ENCODE results near the gene SLC9A8. TPM values are rescaled to one million over a fixed set of nuclear protein-coding genes. Genes with fewer than 3 reads are reported as not detected.
"Not testable (repeated sequence)": the region's sequence is repeated elsewhere in the genome, so short reads cannot be mapped to it uniquely, and the experiment has no call there.

The SLC9A8 gene
- polyA plus RNA-seq, 1 experiment = 2.3 TPM

DNA sequence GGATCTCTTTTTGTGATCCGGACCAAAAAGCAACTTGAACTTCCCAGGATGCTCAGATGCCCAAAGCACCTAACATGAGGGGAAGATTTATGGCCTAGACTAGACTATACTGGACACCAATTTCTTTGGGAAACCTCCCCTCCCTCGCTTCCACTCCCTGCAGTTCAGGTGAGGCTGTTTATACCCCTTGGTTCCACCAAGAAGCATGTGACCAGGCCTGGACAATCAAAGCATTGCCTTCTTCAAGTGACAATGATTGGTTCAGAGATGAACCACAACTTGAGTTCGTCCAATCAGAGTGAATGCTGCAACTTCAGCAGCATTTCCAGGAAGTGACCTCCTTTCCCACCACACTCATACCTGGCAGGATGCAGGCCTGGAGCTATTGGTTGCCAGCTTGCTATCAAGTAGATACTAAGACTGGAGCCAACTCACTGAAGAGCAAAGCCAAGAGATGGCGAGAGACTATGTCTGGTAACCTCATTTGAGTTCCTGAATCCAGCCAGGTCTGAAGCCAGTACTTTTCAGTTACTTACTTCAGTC lies 45.6 kb upstream of the SLC9A8 start:
- POLR2A ChIA-PET = no interaction called here
- Histone ChIP-seq H3K9me3 (ENCODE audit: control insufficient read depth, insufficient read depth, low read length) (no peaks in the 10 kb centered on the region), H3K27me3 (ENCODE audit: control insufficient read depth, insufficient read depth, low read length) (no peaks in the 10 kb centered on the region), H3K27ac (ENCODE audit: low read depth, low read length) (no peak overlapping the region), H3K4me3 (ENCODE audit: low read depth, low read length) (no peak overlapping the region)
- CTCF ChIA-PET = no interaction called here
- DNase-seq (ENCODE audit: low read depth, low spot score) = no peak
- no peak for TF ChIP-seq CTCF (IDR thresholded peaks at IDR 0.05; ENCODE audit: low read depth, low read length)

DNA sequence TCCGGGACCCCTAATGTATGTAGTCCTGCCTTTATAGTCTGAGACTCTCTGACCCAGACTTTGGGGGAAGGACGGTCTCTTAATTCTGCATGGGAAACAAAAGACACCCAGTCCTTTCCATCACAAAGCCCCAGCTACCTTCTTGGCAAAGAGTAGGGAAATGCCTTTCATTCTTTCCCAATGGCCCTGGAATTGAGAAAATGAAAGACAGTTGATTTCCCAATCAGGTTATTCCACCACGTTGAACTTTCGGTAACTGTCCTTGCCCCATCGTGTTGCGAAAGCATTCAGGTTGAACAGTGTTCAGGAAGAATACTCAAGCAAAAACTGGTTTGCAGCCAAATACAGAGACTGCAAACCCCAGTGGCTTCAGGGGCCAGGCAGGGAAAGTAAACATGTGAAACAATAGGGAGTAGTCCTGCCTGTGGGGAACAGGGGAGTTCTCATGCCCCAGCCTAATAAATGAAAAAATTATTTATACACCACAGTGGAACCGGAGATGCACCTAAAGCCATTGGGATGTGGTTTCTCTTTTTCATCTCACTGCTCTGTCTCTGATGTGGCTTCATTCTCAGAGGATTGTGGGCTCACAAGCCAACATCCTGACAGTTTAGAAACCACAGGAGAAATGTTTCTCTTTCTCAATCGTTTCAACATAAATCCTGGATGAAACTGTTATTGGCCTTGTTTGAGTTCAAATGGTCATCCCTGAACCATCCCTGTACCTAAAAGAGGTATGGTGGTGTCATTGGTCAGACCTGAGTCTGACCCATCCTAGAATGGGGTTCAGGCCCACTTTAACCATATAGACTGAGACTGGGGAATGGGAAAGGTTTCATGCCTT lies 44.2 kb upstream of the SLC9A8 start:
- CTCF ChIA-PET = interaction anchor here (0.7 to 0.9 kb wide), 2 partner anchors 53 to 73 kb away, joined by 3 to 5 read pairs; no protein-coding TSS in a partner anchor
- H3K27ac ChIP-seq (ENCODE audit: low read depth, low read length) = peak overlapping the region; percentile 53

DNA sequence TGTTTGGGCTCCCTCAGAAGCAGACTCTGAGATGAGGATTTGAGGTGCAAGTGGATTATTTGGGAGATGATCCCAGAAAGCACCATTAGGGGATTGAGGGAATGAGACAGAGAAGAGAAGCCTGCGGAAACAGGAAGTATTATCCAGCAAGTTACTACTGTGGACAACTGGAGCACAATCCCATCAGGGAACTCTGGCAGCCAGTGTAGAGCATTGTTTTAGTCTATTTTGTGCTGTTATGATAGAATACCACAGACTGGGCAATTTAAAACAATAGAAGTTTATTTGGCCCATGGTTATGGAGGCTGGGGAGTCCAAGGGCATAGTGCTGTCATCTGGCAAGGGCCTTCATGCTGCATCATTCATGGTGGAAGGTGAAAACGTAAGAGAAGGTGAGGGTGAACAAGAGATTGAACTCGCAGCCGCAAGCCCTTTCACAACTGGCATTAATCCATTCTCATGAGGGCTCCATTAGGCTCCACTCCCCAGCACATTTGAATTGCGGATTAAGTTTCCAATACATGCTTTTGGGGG lies 43.5 kb upstream of the SLC9A8 start:
- no peak for DNase-seq (ENCODE audit: low read depth, low spot score)
- CTCF ChIA-PET = interaction anchor here (0.6 kb wide), 1 partner anchor 74 kb away, joined by 3 read pairs; no protein-coding TSS in a partner anchor

More for the DNA sequence above, 44.2 kb upstream of the SLC9A8 start:
- Histone ChIP-seq H3K27me3 (ENCODE audit: control insufficient read depth, insufficient read depth, low read length) (no peaks in the 10 kb centered on the region), H3K9me3 (ENCODE audit: control insufficient read depth, insufficient read depth, low read length) (no peaks in the 10 kb centered on the region), H3K4me3 (ENCODE audit: low read depth, low read length) (no peak overlapping the region)
- no peak for TF ChIP-seq CTCF (IDR thresholded peaks at IDR 0.05; ENCODE audit: low read depth, low read length)
- POLR2A ChIA-PET = interaction anchor here (0.9 kb wide), 1 partner anchor 22 kb away, joined by 3 read pairs; no protein-coding TSS in a partner anchor
- DNase-seq (ENCODE audit: low read depth, low spot score) = peak; percentile 38

GRCh38 chr20:49770634-49771033 lies 42.0 kb upstream of the SLC9A8 start:
- H3K27me3 ChIP-seq (ENCODE audit: control insufficient read depth, insufficient read depth, low read length) = no peaks in the 10 kb centered on the region
- CTCF ChIA-PET = no interaction called here
- no peak overlapping the region for H3K4me3 ChIP-seq (ENCODE audit: low read depth, low read length)
- DNase-seq (ENCODE audit: low read depth, low spot score) = no peak
- no peaks in the 10 kb centered on the region for H3K9me3 ChIP-seq (ENCODE audit: control insufficient read depth, insufficient read depth, low read length)
- TF ChIP-seq CTCF (IDR thresholded peaks at IDR 0.05; ENCODE audit: low read depth, low read length) = no peak
- POLR2A ChIA-PET = no interaction called here
- H3K27ac ChIP-seq (ENCODE audit: low read depth, low read length) = no peak overlapping the region

More for the DNA sequence above, 43.5 kb upstream of the SLC9A8 start:
- Histone ChIP-seq H3K4me3 (ENCODE audit: low read depth, low read length) (no peak overlapping the region), H3K9me3 (ENCODE audit: control insufficient read depth, insufficient read depth, low read length) (no peaks in the 10 kb centered on the region), H3K27me3 (ENCODE audit: control insufficient read depth, insufficient read depth, low read length) (no peaks in the 10 kb centered on the region), H3K27ac (ENCODE audit: low read depth, low read length) (peak overlapping the region; percentile 53)
- no peak for TF ChIP-seq CTCF (IDR thresholded peaks at IDR 0.05; ENCODE audit: low read depth, low read length)
- POLR2A ChIA-PET = no interaction called here

DNA sequence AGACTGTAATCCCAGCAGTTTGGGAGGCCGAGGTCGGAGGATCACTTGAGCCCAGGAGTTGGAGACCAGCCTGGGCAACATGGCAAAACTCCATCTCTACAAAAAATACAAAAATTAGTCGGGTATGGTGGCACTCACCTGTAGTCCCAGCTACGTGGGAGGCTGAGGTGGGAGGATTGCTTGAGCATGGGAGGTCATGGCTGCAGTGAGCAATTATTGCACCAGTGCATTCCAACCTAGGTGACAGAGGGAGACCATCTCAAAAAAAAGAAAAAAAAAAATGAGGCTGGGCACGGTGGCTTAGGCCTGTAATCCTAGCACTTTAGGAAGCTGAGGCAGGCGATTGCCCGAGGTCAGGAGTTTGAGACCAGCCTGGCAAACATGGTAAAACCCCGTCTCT lies 38.4 kb upstream of the SLC9A8 start:
- H3K27ac ChIP-seq (ENCODE audit: low read depth, low read length); DNase-seq (ENCODE audit: low read depth, low spot score); CTCF ChIA-PET; H3K27me3 ChIP-seq (ENCODE audit: control insufficient read depth, insufficient read depth, low read length); H3K9me3 ChIP-seq (ENCODE audit: control insufficient read depth, insufficient read depth, low read length); H3K4me3 ChIP-seq (ENCODE audit: low read depth, low read length): not testable (repeated sequence)
- POLR2A ChIA-PET = interaction anchor here (1.4 kb wide), 1 partner anchor 39 kb away, joined by 3 read pairs; the partner anchor contains the start of gene SLC9A8

All from AG04450 (cell line).